ENCODE measurements around the gene CDK5. TPM values are rescaled to one million over a fixed set of nuclear protein-coding genes. Genes with fewer than 3 reads are reported as not detected.

CDK5 gene
- total and polyA plus RNA-seq, 9 of the 15 experiments (the other 6 are each of a cell fraction or from before 2014, with no cell fraction given) = 3.2 to 38.0 (median 27.5) TPM

- TF ChIP-seq LEF1 (IDR thresholded peaks at IDR 0.05) (no peak), KDM5B (IDR thresholded peaks at IDR 0.05; ENCODE audit: insufficient replicate concordance, low read depth, low read length) (no peak), E2F8 (IDR thresholded peaks at IDR 0.05; ENCODE audit: low read depth, partially characterized antibody) (no peak), RBFOX2 (IDR thresholded peaks at IDR 0.05; ENCODE audit: low read depth, low read length) (peak; percentile 50), ZNF212 (CRISPR knock-in tag; IDR thresholded peaks at IDR 0.05) (no peak), SMARCE1 (IDR thresholded peaks at IDR 0.05) (no peak), LCOR (CRISPR knock-in tag; IDR thresholded peaks at IDR 0.05) (no peak), CHD4 (IDR thresholded peaks at IDR 0.05; ENCODE audit: insufficient read depth, insufficient replicate concordance, low read depth, low read length, poor library complexity, severe bottlenecking) (no peak), ZNF23 (CRISPR knock-in tag; IDR thresholded peaks at IDR 0.05) (no peak), ZNF354B (CRISPR knock-in tag; IDR thresholded peaks at IDR 0.05) (no peak), C11orf30 (IDR thresholded peaks at IDR 0.05; ENCODE audit: low read depth) (no peak), PTTG1 (tag; IDR thresholded peaks at IDR 0.05; ENCODE audit: low read depth) (no peak), POLR2B (IDR thresholded peaks at IDR 0.05; ENCODE audit: low read depth, partially characterized antibody) (no peak), BRD9 (IDR thresholded peaks at IDR 0.05; ENCODE audit: low read depth, partially characterized antibody) (no peak), NCOA6 (IDR thresholded peaks at IDR 0.05) (no peak), KLF6 (CRISPR knock-in tag; IDR thresholded peaks at IDR 0.05; ENCODE audit: borderline replicate concordance) (no peak), BRF2 (IDR thresholded peaks at IDR 0.05; ENCODE audit: borderline replicate concordance, insufficient read depth, insufficient read length) (no peak), NFE2L1 (tag; IDR thresholded peaks at IDR 0.05; ENCODE audit: borderline replicate concordance, low read depth) (no peak), TGIF2 (CRISPR knock-in tag; IDR thresholded peaks at IDR 0.05) (0 out of 2 replicates have a peak, but pooled peaks have one; percentile 44), ZNF134 (CRISPR knock-in tag; conservative IDR thresholded peaks at IDR 0.05) (peak; percentile 92), ZNF764 (CRISPR knock-in tag; IDR thresholded peaks at IDR 0.05; ENCODE audit: low read depth) (no peak)
Observed at GRCh38 chr7:151015967-151016366, 41.7 kb downstream of the CDK5 start (continued).

Measured in K562 (cell line).